Heart left ventricle (tissue), 13 donors: ENCODE results near the gene CREBBP.

Experiments
- POLR2A ChIP-seq, 2 donors: fragments of 450-650 bp; IDR thresholded peaks; one replicate each; pipeline ENCODE4 v1.6.1; 2017; ENCODE audit warnings: antibody characterized with exemption in 2 of 2, mild to moderate bottlenecking in 2 of 2, moderate library complexity in 2 of 2
- TF ChIP-seq, protein P1 (sequence below), 12 donors: fragments of 200-600 bp; sonication (generic) in 4 of 12; IDR thresholded peaks; one replicate each; pipeline versions ENCODE4 v1.5.0 to v1.8.0; 2018 to 2022; ENCODE audit warnings: antibody characterized with exemption in 12 of 12, mild to moderate bottlenecking in 5 of 12
- donor health status: ischemic (EF 13 %, LVEDD 7.1; RV severe dilation, severe dysfunction).
- donor health status: DM: no; HTN: yes; CAD: no.
- donor health status: DM: no; HTN: no; CAD: no.
- donor health status: ischemic (EF 25% LVEDD 6.9; RV normal size, moderate dysfunction).
- donor health status: ischemic (EF 25% LVEDD 5.7; RV mildly dilated, moderate dysfunction).
- donor health status: ischemic (EF 35%, LVEDD 5.7; RV mildly dilated, moderate dysfunction).
- donor health status: nonischemic (EF 11% LVEDD 7.7; RV severe dilation, severe dysfunction).
- donor health status: DM: yes; HTN: yes; CAD: no.
- donor health status: PGD.
- donor health status: ischemic (EF 29% LVEDD 5.4; RV normal size, mild dysfunction).
- donor health status: nonischemic (EF 23%, LVEDD 6.1; RV moderate dilation, normal function).

DNA sequence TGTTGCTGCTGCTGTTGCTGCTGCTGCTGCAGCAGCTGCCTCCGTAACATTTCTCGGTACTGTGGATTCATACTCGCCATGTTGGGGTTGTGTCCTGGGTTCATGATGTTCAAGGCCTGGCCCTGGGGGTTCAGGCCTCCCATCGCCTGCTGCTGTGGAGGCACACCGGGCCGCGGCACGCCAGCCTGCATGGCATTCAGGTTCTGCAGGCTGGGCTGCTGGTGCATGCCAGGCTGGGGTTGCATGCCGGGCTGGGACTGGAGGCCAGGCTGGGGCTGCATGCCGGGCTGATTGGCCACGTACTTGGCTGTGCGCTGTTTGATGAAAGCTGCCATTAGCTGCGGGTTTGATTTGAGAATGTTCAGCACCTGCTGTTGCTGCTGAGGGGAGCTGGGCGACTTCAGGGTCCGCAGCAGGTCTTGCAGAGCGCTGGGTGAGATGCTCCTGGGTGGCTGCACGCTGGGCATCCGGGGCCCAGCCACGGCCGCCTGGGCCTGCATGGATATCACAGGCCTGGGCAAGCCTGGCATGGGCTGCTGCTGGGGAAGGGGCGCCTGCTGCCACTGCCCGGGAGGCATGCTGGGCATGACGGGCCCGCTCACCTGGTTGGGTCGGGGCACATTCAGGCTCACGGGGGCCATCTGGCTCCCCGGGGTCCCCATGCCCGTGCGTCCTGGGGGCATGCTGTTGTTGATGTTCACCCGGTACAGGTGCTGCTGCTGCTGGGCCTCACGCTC lies 151.9 kb downstream of the CREBBP start:
- no peak for TF ChIP-seq POLR2A (IDR thresholded peaks at IDR 0.05)
- TF ChIP-seq, protein P1, sequence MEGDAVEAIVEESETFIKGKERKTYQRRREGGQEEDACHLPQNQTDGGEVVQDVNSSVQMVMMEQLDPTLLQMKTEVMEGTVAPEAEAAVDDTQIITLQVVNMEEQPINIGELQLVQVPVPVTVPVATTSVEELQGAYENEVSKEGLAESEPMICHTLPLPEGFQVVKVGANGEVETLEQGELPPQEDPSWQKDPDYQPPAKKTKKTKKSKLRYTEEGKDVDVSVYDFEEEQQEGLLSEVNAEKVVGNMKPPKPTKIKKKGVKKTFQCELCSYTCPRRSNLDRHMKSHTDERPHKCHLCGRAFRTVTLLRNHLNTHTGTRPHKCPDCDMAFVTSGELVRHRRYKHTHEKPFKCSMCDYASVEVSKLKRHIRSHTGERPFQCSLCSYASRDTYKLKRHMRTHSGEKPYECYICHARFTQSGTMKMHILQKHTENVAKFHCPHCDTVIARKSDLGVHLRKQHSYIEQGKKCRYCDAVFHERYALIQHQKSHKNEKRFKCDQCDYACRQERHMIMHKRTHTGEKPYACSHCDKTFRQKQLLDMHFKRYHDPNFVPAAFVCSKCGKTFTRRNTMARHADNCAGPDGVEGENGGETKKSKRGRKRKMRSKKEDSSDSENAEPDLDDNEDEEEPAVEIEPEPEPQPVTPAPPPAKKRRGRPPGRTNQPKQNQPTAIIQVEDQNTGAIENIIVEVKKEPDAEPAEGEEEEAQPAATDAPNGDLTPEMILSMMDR (IDR thresholded peaks at IDR 0.05), result no peak
